ENCODE results near the gene ARL4C.

Gene ARL4C, protein sequence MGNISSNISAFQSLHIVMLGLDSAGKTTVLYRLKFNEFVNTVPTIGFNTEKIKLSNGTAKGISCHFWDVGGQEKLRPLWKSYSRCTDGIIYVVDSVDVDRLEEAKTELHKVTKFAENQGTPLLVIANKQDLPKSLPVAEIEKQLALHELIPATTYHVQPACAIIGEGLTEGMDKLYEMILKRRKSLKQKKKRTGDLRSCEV

DNA sequence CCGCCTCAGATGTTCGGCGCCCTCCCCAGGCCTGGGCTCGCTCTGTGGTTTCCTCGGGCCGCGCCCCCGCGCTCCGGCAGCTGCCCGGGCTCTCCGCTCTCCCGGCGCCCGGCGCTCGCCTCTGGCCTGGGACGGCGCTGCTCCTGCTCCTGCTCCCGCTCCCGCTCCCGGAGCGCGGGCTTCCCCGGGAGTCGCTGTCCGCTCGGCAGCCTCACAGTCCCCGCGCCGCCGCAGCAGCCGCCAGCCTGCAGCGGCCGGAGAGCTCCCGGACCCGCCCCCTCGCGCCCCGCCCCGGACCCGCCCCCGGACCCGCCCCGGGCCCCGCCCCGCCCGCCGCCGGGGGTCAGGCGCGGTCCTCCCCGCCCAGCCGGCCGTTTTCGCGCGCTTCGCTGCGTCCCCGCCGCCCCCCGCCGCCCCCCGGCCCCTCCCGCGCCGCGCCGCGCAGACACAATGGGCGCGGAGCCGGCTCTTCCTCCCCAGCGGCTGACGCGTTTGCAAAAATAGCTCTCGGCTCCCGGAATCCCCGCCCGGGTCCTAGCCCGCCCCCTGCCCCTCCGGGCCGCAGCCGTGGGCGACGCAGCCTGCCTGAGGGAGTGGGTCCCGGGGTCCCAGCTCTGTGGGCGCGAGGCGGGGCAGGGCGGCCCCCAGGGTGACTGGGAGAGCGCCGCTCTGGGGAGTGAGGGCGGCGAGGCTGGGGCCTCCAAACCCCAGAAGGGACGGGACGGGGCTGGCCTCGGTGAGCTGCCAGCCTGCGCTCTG lies at the start of gene ARL4C:
Gene ARL4C (minus strand): TSS at position 247 of the 759 bp plus-strand sequence. CDS start 495 bp downstream, outside the sequence.
- peak in 1 of 2 donors; percentile 29 for DNase-seq (ENCODE audit: low read depth in 2 of 2, low spot score in 1 of 2)

DNA sequence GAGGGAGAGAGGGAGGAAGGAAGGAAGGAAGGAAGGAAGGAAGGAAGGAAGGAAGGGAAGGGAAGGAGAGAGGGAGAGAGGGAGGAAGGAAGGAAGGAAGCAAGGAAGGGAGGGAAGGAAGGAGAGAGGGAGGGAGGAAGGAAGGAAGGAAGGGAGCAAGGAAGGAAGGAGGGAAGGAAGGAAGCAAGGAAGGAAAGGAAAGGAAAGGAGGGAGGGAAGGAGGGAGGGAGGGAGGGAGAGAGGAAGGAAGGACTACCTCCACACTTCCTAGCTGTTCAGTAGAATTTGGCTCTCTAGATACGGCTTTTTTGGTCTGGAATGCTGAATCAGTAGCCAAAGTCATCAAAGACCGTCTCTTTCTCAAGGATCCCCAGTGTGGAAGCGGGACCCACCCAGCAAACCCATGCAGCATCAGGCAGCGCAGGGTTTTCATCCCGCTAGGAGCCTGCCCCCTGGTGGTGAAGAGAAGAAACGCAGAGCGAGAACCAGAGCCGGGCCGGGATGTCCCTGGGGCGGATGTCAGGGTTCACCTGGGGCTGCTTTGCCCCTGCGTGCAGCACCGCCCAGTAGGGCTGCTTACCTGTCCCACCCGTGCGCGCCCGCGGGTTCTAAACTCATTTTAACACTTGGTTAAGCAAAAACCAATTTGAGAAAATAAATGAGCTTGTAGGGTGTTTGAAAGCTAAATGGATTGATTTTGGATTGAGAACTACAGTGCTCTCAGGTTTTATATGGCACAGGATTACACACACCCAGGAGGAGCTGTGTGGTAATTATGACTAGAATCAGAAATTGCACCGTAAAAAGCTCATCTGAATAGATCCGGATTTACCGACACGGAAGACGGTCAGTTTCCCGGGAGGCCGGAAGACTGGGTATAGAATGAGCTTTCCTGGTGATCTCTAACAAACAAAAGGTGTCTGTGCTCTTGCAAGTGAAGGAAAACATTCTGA lies 48.1 kb upstream of the ARL4C start:
- DNase-seq (ENCODE audit: low read depth in 2 of 2, low spot score in 1 of 2) = peak; percentile 42 to 64

DNA sequence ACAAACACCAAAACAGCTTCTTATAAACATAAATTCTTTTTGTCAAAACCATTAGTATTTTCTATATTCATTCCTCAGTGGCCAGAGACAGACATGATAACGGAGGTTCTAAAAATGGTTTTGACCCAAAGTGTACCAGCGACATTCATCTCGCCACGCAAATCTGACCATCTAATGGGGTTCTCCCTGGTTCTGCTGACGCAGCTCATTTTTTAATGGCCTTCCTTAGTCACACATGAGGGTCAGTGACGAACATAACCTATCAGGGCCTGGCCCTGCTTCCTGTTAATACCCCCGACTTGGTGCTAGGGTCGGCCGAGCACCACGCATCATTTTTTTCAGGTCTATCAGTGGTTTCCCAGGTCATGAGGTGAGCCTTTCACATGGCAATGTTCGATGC lies 45.9 kb upstream of the ARL4C start:
- DNase-seq (ENCODE audit: low read depth in 2 of 2, low spot score in 1 of 2) = no peak

DNA sequence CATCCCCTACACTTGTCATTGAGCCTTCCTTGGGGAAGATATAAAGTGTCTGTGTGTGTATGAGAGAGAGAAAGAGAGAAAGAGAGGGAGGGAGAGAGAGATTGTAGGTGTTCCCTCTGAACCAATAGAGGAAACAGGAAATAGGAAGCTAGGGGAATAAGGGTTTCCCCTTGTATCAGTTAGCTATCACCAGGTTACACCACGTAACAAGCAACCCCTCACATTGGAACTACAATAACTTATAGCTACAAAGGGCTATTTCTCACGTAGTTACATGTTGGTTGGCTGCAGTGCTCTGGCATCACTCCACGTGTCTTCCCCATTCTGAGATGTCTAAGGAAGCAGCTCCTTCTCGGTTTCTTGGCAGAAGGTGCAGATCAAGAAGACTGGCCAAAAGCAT lies 41.0 kb upstream of the ARL4C start:
- no peak for DNase-seq (ENCODE audit: low read depth in 2 of 2, low spot score in 1 of 2)

DNA sequence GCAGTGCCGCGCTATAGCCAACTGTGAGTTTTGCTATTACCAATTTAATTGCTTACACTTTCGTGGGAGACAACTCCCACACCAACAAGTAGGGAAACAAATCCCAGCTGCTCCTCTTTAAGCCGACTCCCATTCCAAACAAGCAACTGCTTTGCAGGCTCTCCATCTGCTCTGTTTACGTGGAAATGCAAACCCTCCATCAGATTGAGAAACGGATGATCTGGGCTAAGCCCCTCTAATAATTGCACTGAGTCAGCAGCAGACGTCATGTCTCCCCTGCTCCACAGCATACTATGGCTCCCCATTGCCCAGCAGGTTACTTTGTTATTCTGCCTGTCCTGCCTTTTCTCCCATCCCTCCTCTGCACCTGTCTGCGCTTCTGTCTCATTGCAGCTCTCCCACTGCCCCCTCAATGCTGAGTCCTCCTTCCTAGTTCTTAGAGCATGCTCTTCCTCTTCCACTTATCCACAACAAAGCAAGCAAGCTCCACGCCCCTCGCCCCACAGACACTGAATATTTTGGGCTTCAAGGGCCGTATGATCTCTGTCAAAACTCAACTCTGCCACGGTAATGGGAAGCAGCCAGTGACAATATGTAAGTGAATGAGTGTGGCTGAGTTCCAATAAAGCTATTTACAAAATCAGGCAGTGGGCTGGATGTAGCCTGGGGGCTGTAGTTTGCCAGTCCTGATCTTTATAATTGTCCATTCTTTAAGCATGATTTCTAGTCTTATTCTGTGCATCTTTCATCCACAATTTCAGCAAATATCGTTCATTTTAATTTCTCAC lies 39.5 kb upstream of the ARL4C start:
- DNase-seq (ENCODE audit: low read depth in 2 of 2, low spot score in 1 of 2) = no peak

DNA sequence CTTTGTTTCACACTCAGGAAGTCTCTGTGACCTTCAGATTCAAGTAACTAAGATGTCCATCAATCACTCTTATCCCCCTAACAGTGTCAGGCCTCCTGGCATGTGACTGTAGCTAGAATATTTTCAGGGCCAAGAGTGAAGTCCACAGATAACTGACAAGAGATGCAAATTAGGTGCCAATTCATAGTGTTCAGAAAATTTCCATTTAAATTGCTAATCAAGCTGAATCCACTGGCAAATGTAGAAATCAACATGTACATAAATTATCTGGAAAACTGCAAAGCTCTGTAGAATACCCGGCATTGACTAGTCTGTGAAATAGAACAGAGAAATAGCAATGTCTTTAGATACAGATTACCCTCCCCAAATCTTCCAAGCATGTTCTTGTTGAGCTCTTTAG lies 38.6 kb upstream of the ARL4C start:
- DNase-seq (ENCODE audit: low read depth in 2 of 2, low spot score in 1 of 2) = no peak

DNA sequence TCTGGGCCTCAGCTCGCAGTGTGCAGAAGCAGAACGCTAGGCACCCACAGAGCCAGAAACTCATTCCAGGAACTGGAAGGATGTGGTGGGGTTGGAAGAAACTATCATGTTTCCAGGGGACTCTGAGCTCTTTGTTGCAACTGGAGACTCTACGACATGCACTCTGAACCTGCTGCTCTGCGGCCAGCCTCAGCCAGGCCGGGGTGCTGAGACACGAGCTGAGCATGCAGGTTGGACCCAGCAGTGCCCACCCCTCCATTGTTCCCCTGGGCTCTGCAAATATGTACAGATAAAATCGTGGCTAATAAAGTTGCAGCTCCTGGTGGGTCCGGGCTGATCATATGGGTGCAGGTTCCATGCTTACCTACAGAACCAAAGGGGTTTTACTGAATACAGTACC lies 37.6 kb upstream of the ARL4C start:
- DNase-seq (ENCODE audit: low read depth in 2 of 2, low spot score in 1 of 2) = no peak

DNA sequence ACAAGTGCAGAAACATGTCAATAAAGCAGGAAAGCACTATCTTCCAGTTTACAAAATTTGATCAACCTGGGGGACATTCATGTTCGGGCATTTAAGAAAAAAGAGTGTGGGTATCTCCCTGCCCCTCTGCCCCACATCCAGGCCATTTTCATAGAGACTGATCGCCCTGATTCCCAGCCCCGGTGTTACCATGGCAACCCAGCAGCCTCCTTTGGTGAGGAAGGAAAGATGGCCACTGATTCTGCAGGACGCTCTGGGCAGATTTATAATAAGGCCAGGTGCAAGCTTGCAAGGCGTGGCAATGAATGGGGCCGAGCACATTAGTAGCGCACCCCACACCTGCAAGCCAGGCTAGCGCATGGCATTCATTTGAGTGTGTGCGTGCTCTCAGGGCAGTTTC lies 36.7 kb upstream of the ARL4C start:
- no peak for DNase-seq (ENCODE audit: low read depth in 2 of 2, low spot score in 1 of 2)

DNA sequence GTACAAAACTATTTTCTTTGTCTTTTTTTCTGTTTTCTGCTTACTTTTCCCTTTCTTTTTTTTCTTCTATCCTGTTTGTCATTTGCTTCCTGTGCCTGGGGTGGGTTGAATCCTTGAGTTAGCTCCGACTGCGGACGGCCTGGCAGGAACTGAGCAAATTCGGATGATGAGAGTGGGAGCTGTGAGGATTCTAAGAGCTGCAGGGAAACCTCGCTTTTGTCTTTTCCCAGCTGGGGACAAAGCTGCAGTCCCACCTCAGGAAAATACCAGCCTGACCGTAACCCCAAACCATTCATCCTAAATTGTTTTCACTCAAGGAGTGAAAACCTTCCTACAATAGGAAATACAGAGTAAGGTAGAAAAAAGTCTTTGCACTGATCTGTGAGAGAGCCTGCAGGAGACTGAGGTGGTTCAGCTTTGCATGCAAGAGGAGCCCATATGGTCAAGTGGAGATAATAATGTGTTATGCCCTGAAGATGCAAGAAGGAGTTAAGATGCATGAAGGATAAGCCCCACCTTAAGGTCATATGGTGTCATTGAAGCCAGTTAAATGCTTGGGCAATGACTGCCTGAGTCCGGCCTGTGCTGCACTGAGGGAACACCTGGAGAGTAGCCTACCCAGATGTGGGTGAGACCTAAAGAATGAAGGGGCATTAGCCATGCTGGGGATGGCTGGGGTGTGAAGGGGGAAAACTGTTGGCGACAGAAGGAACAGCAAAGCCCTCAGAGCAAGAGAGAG lies 31.7 kb upstream of the ARL4C start:
- DNase-seq (ENCODE audit: low read depth in 2 of 2, low spot score in 1 of 2) = no peak

DNA sequence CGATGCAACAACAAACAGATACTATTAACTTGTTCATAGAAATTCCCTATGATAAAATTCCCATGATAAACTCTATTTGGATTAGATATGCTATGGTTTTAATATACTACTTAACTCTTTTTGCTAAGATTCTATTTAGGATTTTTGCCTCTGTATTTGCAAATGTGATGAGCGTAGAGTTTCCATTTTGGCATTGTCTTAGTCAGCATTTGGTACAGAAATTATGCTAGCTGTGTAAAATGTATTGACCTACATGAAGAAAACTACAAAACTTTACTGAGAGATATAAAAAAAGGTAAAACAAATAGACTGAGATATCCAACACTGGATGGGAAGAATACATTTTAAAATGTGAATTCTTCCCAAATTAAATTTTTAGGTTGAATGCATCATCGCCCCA lies 29.8 kb upstream of the ARL4C start:
- no peak for DNase-seq (ENCODE audit: low read depth in 2 of 2, low spot score in 1 of 2)

DNA sequence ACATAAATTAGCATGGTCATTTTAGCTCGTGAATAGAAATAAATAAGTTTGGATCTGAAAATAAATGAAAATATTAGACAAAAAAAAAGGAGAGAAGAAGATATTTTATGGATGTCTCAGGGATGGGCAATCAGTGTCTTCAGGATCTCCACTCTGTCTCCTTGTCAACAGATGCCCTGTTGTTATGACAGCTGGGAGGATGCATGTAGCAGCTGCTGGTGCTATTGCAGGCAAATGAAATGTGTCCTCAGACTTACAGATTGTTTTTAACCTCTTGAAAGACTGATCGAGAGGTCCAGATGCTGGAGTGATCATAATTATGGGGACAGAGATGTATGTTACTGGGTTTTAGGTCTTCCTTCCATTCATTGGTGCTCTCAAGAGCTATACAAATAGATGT lies 24.7 kb upstream of the ARL4C start:
- no peak for DNase-seq (ENCODE audit: low read depth in 2 of 2, low spot score in 1 of 2)

DNA sequence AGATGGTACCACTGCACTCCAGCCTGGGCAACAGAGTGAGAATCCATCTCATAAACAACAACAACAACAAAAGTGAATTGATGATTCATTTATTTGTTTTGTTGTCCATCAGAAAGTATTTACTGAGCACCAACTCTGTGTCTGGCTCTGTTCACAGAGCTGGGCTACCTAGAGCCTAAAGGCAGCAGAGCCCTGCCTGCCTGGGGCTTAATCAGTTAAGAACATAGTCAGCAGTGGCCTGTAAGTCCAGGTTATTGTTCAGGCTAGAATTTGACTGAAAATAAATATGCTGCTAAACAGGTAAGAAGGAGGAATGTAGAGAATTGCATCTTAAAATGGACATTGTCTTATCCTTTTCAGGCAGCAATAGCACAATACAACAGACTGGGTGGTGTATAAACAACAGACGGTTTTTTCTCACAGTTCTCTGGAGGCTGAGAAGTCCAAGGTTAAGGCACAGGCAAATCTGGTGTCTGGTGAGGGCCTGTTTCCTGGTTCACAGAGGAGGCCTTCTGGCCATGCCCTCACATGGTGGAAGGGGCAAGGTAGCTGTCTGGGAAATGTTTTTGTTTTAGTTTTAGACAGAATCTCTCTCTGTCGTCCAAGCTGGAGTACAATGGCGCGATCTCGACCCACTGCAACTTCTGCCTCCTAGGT lies 22.2 kb upstream of the ARL4C start:
- no peak for DNase-seq (ENCODE audit: low read depth in 2 of 2, low spot score in 1 of 2)

DNA sequence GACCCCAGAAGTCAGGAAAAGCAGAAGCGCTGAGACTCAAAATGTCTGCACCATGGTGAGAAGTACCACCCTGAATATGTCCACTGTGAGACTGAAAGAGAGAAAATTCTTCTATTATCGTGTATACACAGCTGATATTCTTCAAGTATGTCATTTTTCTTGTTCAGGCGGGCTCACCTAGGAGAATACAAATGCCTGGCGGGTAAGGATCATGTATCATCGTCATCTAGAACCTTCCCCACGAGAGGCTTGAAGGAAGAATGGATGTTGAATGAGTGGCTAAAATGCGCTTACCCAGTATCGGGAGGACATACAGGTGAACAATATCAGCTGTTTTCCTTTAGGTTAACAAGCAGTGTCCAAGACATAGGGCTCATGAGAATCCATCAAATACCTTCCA lies 21.1 kb upstream of the ARL4C start:
- no peak for DNase-seq (ENCODE audit: low read depth in 2 of 2, low spot score in 1 of 2)

DNA sequence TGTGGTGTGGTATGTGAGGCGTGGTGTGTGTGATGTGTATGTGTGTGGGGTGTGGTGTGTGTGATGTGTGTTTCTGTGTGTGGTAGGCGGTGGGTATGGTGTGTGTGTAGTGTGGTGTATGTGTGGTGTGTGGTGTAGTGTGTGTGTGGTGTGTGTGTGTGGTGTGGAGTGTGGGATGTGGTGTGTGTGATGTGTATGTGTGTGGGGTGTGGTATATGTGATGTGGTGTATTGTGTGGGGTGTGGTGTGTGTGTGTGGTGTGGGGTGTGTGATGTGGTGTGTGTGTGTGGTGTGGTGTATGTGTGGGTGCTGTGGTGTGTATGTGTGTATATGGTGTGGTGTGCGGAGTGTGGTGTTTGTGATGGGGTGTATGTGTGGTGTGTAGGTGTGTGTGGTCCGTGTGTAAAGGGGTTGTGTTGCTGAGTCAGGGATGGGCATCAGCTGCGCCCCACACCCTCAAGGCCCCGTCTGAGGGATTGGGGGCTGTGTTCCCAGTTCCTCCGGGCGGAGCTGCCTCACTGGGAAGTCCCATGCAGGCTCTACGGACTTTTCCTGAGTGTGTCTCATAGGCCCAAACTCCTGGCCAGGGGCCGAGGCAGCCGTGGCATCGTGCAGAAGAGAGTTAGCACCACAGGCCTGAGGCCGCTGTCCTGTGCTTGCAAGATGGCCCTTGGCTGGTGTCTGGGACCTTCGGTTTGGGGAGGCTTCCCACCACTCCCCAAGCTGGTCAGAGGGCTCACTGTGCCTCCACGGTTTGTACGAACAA lies 18.2 kb upstream of the ARL4C start:
- DNase-seq (ENCODE audit: low read depth in 2 of 2, low spot score in 1 of 2) = no peak

DNA sequence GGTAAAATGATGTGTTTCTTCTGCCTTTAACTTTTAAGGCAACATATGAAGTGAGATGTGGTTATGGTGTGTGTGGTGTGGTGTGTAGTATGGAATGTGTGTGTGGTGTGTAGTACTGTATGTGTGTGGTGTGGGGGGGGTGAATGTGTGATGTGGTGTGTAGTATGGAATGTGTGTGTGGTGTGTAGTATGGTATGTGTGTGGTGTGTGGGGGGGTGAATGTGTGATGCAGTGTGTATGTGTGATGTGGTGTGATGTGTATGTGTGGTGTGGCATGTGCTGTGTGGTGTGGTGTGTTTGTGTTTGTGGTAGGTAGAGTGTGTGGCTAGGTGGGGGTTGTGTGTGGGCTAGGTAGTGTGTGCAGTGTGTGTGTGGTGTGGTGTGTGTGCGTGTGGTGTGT lies 17.2 kb upstream of the ARL4C start:
- DNase-seq (ENCODE audit: low read depth in 2 of 2, low spot score in 1 of 2) = no peak

DNA sequence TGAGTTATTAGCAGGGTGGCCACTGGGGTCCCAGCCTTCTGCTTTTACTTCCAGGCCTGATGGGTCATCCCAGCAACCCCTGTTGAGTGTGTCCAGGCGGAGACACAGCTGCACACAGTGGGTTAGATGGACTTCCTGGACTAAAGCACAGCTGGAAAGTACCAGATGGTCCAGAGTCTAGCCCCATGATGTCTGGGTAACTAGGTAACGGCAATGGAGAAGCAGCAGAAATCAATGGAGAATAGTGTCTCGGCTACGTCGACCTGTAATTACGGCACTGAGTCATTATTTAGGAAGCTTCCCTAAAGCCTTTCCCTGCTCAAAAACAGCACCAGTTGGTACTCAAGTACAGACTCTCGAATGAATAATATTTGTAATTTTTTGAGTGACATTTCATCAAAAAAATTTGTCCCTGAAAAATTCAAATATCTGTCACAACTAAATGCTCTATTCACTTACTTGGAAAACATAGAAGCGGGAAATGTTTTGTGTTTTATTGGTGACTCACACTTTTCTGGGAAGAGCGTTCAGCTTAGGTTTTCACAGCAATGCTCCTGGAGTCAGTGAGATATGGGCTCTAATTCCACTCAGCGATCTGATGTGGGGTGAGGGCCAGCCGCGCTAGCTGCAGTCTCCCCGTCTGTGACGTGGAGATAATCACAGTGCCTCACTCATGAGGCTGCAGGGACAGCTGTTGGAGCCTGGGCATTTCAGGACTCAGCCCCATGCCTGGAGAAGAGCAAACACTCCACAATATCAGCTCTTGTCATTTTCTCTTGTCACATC lies 16.2 kb upstream of the ARL4C start:
- no peak for DNase-seq (ENCODE audit: low read depth in 2 of 2, low spot score in 1 of 2)

DNA sequence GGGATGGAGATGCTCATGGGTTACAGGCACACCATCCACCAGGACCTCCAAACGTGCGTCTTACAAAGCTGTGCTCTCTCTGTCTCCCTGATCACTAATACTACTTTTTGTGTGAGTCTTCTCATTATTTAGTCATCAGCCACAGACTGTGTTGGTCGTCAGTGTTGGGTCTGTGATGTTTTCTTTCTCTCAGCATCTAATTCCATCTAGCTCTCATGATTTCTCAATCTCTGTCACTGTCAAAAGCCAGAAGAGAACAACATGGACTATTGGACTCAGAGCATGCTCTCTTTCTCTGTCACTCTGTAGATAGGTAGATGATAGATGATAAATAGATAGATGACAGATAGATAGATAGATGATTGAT lies 6.0 kb upstream of the ARL4C start:
- no peak for DNase-seq (ENCODE audit: low read depth in 2 of 2, low spot score in 1 of 2)

DNA sequence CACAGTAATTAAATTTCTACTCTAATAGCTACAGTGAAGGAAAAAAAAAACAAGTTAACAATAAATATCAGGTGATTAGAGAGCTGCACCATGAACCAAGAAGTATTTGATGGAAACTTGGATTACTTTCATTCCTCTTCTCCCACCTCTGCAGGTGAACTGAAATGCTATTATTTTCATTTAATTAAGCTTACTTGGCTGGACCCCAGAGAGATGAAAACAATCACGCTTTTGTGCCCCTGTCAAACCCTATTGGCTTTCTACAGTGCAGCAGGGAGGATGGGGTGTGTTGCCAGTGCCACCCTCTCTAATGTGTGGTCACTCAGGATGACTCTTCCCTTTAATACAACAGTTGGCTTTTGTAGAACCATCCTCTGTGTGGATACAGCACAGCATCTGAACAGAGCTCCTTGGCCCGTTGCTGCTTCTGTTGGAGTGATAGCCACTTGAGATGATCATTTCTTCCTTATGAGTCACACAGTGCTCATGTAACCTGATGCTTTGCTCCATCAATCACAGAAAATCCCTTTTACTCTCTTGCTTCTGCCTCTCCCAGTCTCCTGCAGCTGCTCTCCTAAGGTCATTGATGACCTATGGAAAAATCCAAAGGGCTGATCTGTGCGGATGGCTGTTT lies 5.5 kb upstream of the ARL4C start:
- DNase-seq (ENCODE audit: low read depth in 2 of 2, low spot score in 1 of 2) = no peak
